ENCODE data around the gene HARS1. TPM values are rescaled to one million over a fixed set of nuclear protein-coding genes. Genes with fewer than 3 reads are reported as not detected.
A peak's percentile ranks its signal among the peaks of the same experiment; 100 is the strongest.

HARS1 gene
- total and polyA plus RNA-seq, 2 of the 13 experiments (the other 11 are each of a cell fraction or from before 2014, with no cell fraction given) = 36.9 to 66.2 TPM

GRCh38 chr5:140710899-140711552, 19.9 kb upstream of the HARS1 start (continued):
- TF ChIP-seq KLF16 (CRISPR knock-in tag; IDR thresholded peaks at IDR 0.05) (peak in 1 of 2 experiments; percentile 88; a peak in 2 of 4 replicates), KLF6 (CRISPR knock-in tag; IDR thresholded peaks at IDR 0.05) (peak; percentile 63; the same call in 1 of the 2 replicates), JDP2 (CRISPR knock-in tag; IDR thresholded peaks at IDR 0.05; ENCODE audit: borderline replicate concordance) (no peak), ZBTB44 (CRISPR knock-in tag; IDR thresholded peaks at IDR 0.05) (no peak), SP4 (CRISPR knock-in tag; IDR thresholded peaks at IDR 0.05) (no peak), SNRNP70 (IDR thresholded peaks at IDR 0.05; ENCODE audit: low read depth, low read length) (no peak), FOSL2 (CRISPR knock-in tag; IDR thresholded peaks at IDR 0.05) (peak; percentile 97), ZNF740 (CRISPR knock-in tag; IDR thresholded peaks at IDR 0.05) (no peak), BRF2 (CRISPR knock-in tag; IDR thresholded peaks at IDR 0.05) (0 out of 2 replicates have a peak, but pooled peaks have one; percentile 44), CREBL2 (CRISPR knock-in tag; IDR thresholded peaks at IDR 0.05; ENCODE audit: borderline replicate concordance) (no peak), ZNF331 (CRISPR knock-in tag; IDR thresholded peaks at IDR 0.05) (peak; percentile 81; the same call in 1 of the 2 replicates), POGK (CRISPR knock-in tag; conservative IDR thresholded peaks at IDR 0.05) (peak; percentile 81; the same call in 1 of the 2 replicates), KAT2B (IDR thresholded peaks at IDR 0.05; ENCODE audit: borderline replicate concordance, low read depth, low read length) (no peak), MIER2 (CRISPR knock-in tag; IDR thresholded peaks at IDR 0.05) (peak; percentile 93), RFX1 (IDR thresholded peaks at IDR 0.05) (no peak), SALL1 (CRISPR knock-in tag; IDR thresholded peaks at IDR 0.05) (peak; percentile 59)
